PFSK-1 (cell line): ENCODE results near the gene RACK1.

Experiments
- POLR2AphosphoS5 ChIP-seq: IDR thresholded peaks from 2 replicates; pipeline ENCODE4 v1.6.1; 2012; ENCODE audit warnings: low read depth, mild to moderate bottlenecking, control low read depth, low read length, moderate library complexity
- TAF1 ChIP-seq: IDR thresholded peaks from 2 replicates; pipeline ENCODE4 v1.6.1; 2012; ENCODE audit warnings: low read length, control low read depth, borderline replicate concordance; ENCODE audit not compliant: insufficient read depth
- TF ChIP-seq, protein P1 (sequence below), 2 experiments: IDR thresholded peaks; 2 replicates each; pipeline versions ENCODE4 v1.6.1 to v1.8.0; 2011 to 2012; ENCODE audit warnings: low read depth in 2 of 2, low read length in 2 of 2, control low read depth in 1 of 2, inconsistent platforms in 1 of 2, mild to moderate bottlenecking in 1 of 2, moderate library complexity in 1 of 2; ENCODE audit not compliant: insufficient read depth in 1 of 2

GRCh38 chr5:181234455-181235306, 9.0 kb downstream of the RACK1 start:
- TF ChIP-seq, protein P1, sequence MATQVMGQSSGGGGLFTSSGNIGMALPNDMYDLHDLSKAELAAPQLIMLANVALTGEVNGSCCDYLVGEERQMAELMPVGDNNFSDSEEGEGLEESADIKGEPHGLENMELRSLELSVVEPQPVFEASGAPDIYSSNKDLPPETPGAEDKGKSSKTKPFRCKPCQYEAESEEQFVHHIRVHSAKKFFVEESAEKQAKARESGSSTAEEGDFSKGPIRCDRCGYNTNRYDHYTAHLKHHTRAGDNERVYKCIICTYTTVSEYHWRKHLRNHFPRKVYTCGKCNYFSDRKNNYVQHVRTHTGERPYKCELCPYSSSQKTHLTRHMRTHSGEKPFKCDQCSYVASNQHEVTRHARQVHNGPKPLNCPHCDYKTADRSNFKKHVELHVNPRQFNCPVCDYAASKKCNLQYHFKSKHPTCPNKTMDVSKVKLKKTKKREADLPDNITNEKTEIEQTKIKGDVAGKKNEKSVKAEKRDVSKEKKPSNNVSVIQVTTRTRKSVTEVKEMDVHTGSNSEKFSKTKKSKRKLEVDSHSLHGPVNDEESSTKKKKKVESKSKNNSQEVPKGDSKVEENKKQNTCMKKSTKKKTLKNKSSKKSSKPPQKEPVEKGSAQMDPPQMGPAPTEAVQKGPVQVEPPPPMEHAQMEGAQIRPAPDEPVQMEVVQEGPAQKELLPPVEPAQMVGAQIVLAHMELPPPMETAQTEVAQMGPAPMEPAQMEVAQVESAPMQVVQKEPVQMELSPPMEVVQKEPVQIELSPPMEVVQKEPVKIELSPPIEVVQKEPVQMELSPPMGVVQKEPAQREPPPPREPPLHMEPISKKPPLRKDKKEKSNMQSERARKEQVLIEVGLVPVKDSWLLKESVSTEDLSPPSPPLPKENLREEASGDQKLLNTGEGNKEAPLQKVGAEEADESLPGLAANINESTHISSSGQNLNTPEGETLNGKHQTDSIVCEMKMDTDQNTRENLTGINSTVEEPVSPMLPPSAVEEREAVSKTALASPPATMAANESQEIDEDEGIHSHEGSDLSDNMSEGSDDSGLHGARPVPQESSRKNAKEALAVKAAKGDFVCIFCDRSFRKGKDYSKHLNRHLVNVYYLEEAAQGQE (IDR thresholded peaks at IDR 0.05; ENCODE audit: insufficient read depth in 1 of 2, low read depth in 2 of 2, low read length in 2 of 2): no peak
- TF ChIP-seq POLR2AphosphoS5 (peak; percentile 65), TAF1 (no peak)
